Tibial nerve (tissue), 4 donors: ENCODE results near the gene SHMT2. TPM values are rescaled to one million over a fixed set of nuclear protein-coding genes. Genes with fewer than 3 reads are reported as not detected.

Source experiments
- DNase-seq, 2 donors: peaks; one replicate each; pipeline ENCODE4 v3.0.0-alpha.2; 2019; ENCODE audit warnings: low spot score in 2 of 2
- H3K27ac ChIP-seq, 4 donors: fragments of 200-600 bp; sonication (generic) in 3 of 4; one replicate each; pipeline ENCODE4 v1.5.1; 2017 to 2019; ENCODE audit warnings: mild to moderate bottlenecking in 1 of 4
- H3K27me3 ChIP-seq, 2 donors: fragments of 200-600 bp; sonication (generic) in 1 of 2; one replicate each; pipeline versions ENCODE4 v1.5.1 to v1.6.0; 2017 to 2019
- H3K36me3 ChIP-seq, 3 donors: fragments of 200-600 bp; sonication (generic); one replicate each; pipeline ENCODE4 v1.5.1; 2018 to 2019
- H3K4me1 ChIP-seq, 4 donors: fragments of 200-600 bp; sonication (generic) in 3 of 4; one replicate each; pipeline ENCODE4 v1.5.1; 2017 to 2019
- H3K4me3 ChIP-seq, 4 donors: fragments of 200-600 bp; sonication (generic) in 3 of 4; one replicate each; pipeline ENCODE4 v1.5.1; 2017 to 2019; ENCODE audit warnings: mild to moderate bottlenecking in 1 of 4, moderate library complexity in 1 of 4
- H3K9me3 ChIP-seq, 4 donors: fragments of 200-600 bp; sonication (generic) in 3 of 4; one replicate each; pipeline ENCODE4 v1.5.1; 2017 to 2019
- CTCF ChIP-seq, 5 experiments: fragments of 200-600 bp in 3 of 5; fragments of 450-650 bp in 2 of 5; sonication (generic) in 3 of 5; IDR thresholded peaks; one replicate each; pipeline ENCODE4 v1.5.1; 2016 to 2019; ENCODE audit warnings: antibody characterized with exemption in 5 of 5, mild to moderate bottlenecking in 3 of 5, moderate library complexity in 2 of 5
- EP300 ChIP-seq, 2 donors: sonication (generic); formaldehyde crosslinking; IDR thresholded peaks; one replicate each; pipeline ENCODE4 v1.6.1; 2017; ENCODE audit warnings: antibody characterized with exemption in 2 of 2, mild to moderate bottlenecking in 1 of 2
- POLR2A ChIP-seq, 2 donors: fragments of 450-650 bp; IDR thresholded peaks; one replicate each; pipeline ENCODE4 v1.6.1; 2017; ENCODE audit warnings: antibody characterized with exemption in 2 of 2, mild to moderate bottlenecking in 2 of 2, moderate library complexity in 2 of 2
- WGBS, 2 donors: methylation state at CpG; one replicate each; pipeline ENCODE4 v1.1.5; 2018; 5-methylcytosine and 5-hydroxymethylcytosine counted together
- total RNA-seq, 4 donors: library from RNA; depleted of rRNA; stranded (reverse); fragments of >200 nt; gene quantifications; one replicate each; pipeline ENCODE4 v1.1.0, GENCODE V29; 2016

Gene SHMT2
- total RNA-seq, 4 donors from 2014 or later, result 18.4 to 77.3 (median 32.6) TPM

DNA sequence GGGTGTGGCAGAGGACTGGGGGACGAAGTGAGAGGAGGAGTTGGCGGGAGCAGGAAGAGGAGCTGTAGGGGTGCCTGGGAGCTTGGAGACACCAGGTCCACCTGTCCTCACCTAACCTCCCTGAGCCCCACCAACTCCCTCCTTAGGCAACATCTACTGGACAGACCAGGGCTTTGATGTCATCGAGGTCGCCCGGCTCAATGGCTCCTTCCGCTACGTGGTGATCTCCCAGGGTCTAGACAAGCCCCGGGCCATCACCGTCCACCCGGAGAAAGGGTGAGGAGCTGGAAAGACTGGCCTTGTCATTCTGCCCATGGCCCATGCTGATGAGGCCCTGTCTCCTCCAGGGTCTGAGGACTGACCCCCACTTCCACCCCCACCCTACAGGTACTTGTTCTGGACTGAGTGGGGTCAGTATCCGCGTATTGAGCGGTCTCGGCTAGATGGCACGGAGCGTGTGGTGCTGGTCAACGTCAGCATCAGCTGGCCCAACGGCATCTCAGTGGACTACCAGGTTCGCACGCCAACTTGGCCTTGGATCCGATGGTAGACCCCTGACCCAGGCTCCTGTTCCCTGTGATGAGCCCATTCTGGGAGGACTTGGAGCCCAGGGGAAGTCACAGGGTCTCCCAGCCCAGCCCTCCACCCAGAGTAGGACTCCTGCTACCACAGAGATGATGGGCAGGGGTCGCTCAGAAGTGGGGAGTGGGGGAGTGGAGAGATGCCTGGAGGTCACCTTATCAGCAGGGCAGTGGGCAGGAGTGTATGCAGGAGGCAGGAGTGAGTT lies 45.4 kb upstream of the SHMT2 start:
- TF ChIP-seq EP300 (IDR thresholded peaks at IDR 0.05), result no peak
- TF ChIP-seq POLR2A (IDR thresholded peaks at IDR 0.05), result no peak
- TF ChIP-seq CTCF (IDR thresholded peaks at IDR 0.05), result no peak
- H3K36me3 ChIP-seq, result peaks cover 1 to 93% (median 17%) of the 10 kb centered on the region in 3 donors
- peaks cover 0 to 31% (median 0%) of the 10 kb centered on the region in 4 donors for H3K4me1 ChIP-seq
- H3K9me3 ChIP-seq, result no peaks in the 10 kb centered on the region
- no peak for DNase-seq
- 87 to 93% methylated on average over 12 to 22 of the region's 22 CpGs for WGBS, 2 donors
- H3K27ac ChIP-seq, result no peak overlapping the region
- no peak overlapping the region for H3K4me3 ChIP-seq
- no peaks in the 10 kb centered on the region for H3K27me3 ChIP-seq

DNA sequence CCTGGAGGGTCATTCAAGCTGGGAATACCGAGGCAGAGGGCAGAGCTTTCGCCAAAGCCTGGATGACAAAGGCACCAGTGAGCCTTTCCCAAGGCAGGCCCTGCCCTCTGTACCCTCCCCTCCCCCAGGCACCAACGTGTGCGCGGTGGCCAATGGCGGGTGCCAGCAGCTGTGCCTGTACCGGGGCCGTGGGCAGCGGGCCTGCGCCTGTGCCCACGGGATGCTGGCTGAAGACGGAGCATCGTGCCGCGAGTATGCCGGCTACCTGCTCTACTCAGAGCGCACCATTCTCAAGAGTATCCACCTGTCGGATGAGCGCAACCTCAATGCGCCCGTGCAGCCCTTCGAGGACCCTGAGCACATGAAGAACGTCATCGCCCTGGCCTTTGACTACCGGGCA lies 44.1 kb upstream of the SHMT2 start:
- no peak overlapping the region for H3K4me3 ChIP-seq
- WGBS, 2 donors, result 87 to 88% methylated on average over 24 to 25 of the region's 25 CpGs
- no peaks in the 10 kb centered on the region for H3K9me3 ChIP-seq
- TF ChIP-seq POLR2A (IDR thresholded peaks at IDR 0.05) (no peak), EP300 (IDR thresholded peaks at IDR 0.05) (no peak), CTCF (IDR thresholded peaks at IDR 0.05) (no peak)
- DNase-seq, result no peak
- H3K27me3 ChIP-seq, result no peaks in the 10 kb centered on the region
- H3K36me3 ChIP-seq, result peaks cover 4 to 93% (median 12%) of the 10 kb centered on the region in 3 donors
- H3K27ac ChIP-seq, result no peak overlapping the region
- peaks cover 0 to 25% (median 0%) of the 10 kb centered on the region in 4 donors for H3K4me1 ChIP-seq

DNA sequence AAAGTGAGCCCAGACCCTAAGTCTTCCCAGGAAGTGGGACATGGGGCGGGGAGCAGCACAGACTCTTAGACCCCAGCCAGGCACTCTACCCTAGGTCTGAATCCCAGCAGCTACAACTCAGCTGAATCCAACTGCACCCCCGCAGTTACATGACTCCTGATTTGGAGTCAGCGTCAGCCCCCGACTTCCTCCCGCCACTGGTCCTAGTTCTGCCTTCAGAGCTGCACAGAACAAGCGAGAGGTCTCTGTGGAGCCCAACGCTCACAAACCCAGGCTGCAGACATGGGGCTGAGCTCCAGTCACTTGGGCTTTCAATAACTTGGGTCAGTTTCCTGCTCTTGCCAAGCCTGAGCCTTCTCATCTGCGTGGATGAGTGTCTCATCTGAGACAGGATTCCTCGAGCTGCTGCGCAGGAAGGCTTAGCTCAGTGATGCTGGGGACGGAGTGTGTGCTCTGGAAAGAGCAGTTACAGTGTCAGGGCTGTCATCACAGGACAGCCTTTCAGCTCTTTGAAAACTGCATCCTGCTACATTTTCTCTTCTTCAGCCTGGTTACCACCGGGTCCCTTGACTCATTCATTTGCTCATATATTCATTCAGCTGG lies 43.5 kb upstream of the SHMT2 start:
- Histone ChIP-seq H3K27ac (no peak overlapping the region), H3K36me3 (peaks cover 4 to 93% (median 8%) of the 10 kb centered on the region in 3 donors), H3K4me3 (no peak overlapping the region), H3K9me3 (no peaks in the 10 kb centered on the region), H3K27me3 (no peaks in the 10 kb centered on the region), H3K4me1 (peaks cover 0 to 20% (median 0%) of the 10 kb centered on the region in 4 donors)
- no peak for TF ChIP-seq EP300 (IDR thresholded peaks at IDR 0.05)
- no peak for TF ChIP-seq POLR2A (IDR thresholded peaks at IDR 0.05)
- no peak for TF ChIP-seq CTCF (IDR thresholded peaks at IDR 0.05)
- WGBS, 2 donors, result 84 to 86% methylated on average over 12 of the region's 12 CpGs
- DNase-seq, result no peak

- H3K4me3 ChIP-seq, result no peak overlapping the region
- no peak for DNase-seq
- 57 to 61% methylated on average over 13 to 21 of the region's 21 CpGs for WGBS, 2 donors
- no peak for TF ChIP-seq EP300 (IDR thresholded peaks at IDR 0.05)
- no peak for TF ChIP-seq CTCF (IDR thresholded peaks at IDR 0.05)
- TF ChIP-seq POLR2A (IDR thresholded peaks at IDR 0.05), result no peak
- H3K36me3 ChIP-seq, result peaks cover 4 to 94% (median 11%) of the 10 kb centered on the region in 3 donors
- no peak overlapping the region for H3K27ac ChIP-seq
- H3K9me3 ChIP-seq, result no peaks in the 10 kb centered on the region
- H3K4me1 ChIP-seq, result peaks cover 0 to 9% (median 0%) of the 10 kb centered on the region in 4 donors
- H3K27me3 ChIP-seq, result no peaks in the 10 kb centered on the region
These were observed 42.1 kb upstream of the SHMT2 start for GRCh38 chr12:57187222-57188089.
